GM21576 (cell line): ENCODE results near the gene ARMC3.
"Not testable (repeated sequence)": the region's sequence is repeated elsewhere in the genome, so short reads cannot be mapped to it uniquely, and the experiment has no call there.

Experiments used
- ATAC-seq: cut with Tn5 transposase; IDR thresholded peaks from one replicate; pipeline ENCODE4 v1.9.1; 2021; ENCODE audit warnings: mild to moderate bottlenecking, moderate library complexity; ENCODE audit not compliant: unreplicated experiment

Gene ARMC3

DNA sequence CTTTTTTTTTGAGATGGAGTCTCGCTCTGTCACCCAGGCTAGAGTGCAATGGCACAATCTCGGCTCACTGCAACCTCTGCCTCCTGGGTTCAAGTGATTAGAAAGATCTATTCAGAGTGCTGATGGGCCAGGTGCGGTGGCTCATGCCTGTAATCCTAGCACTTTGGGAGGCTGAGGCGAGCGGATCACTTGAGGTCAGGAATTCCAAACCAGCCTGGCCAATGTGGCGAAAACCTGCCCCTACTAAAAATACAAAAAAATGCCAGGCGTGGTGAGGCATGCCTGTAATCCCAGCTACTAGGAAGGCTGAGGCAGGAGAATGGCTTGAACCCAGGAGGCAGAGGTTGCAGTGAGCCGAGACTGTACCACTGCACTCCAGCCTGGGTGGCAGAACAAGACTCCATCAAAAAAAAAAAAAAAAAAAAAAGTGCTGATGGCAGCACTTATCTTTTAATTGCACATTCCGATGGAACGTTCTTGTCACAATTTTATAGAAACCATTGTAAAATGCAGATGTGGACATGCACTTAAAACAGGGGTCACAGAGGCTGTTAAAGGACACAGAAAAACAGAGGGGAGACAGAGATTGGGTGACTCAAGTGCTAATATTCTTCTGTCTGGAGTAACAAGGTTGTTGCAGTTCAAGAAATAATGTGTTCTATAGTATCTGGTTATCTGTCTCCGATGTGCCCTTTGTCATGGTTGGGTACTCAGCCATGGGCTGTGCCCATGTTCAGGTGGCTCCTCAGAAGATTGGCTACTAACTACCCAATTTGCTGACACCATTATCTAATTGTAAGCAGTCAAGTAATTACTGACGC, 142.4 kb downstream of the ARMC3 start:
- peak; percentile 25 for ATAC-seq

DNA sequence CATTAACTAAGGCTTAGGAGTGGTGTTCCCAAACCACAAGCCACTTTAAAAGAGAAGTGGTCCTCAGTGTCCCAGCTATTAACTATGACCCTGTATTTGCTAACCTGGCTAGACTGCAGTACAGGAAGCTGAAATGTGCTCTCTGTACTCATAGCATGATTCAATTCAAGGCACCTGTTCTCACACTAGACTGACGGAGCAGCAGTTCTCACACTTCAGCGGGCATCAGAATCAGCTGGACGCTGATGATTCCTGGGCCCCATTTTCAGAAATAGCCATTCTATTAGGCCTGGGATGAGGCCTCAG, 143.0 kb downstream of the ARMC3 start:
- peak; percentile 66 for ATAC-seq

DNA sequence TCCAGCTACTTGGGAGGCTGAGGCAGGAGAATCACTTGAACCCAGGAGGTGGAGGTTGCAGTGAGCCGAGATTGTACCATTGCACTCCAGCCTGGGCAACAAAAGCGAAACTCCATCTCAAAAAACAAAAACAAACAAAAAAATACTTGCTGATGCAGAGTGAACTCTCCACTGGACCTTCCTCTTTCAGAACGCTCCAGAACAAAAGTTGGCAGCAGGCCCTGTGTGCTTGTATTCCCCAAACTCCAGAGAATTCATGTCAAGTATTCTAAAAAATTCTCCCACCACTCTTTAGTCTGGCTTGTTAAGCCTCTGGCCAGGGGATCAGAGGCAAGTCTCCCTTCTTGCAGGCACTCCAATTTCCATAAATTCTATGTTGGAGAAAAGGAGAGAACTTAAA, 144.7 kb downstream of the ARMC3 start:
- not testable (repeated sequence) for ATAC-seq

DNA sequence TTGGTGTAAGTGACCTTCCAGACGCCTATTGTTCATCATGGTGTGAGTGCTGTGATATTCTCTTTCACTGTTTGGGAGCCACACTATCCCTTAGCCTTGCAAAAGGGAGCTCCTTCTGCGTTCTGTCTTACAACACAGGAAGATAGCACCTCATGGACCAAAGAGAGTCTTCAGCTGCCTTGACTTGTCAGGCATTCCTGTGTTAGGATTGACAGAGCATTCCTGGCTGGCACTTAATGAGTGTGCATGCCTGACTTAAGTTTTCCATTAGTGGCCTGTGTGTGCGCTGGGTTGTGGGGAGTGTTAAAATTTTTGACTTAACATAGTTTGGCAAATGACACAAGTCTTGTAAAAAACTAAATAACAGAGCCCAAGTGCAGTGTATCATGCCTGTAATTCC, 145.7 kb downstream of the ARMC3 start:
- ATAC-seq = no peak

DNA sequence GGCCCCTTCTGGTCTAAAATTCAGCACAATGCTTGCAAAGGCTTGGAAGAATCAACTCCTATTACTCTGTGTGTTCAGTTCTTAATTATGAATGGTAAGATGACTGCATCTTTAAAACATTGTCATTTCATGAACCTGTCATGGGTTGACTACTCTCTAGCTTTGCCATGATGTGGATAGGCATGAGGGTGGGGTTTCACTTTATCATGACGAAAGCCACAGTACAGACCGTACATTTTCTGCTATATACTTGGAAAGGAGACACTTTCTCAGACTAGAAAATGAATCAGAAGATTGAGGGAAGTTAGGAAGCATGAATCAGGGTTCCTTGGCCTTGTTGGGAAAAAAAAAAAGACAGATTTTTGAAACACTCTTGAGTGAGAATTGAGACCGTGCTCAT, 147.8 kb downstream of the ARMC3 start:
- ATAC-seq = no peak

DNA sequence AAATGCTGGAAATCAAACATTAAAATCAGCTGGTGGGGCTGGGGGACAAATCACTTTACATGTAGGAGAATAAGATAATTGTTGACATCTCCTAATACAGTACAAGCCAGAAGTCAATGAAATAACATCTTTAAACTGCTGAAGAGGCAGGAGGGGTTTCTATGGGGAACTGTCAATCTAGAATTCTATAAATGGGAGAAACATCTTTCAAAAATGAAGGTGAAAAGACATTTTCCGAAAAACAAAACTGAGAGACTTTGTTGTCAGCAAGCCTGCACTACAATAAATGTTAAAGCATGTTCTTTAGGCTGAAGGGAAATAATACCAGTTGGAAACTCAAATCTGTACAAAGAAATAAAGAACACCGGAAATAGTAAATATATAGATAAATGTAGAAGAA, 150.3 kb downstream of the ARMC3 start:
- no peak for ATAC-seq

DNA sequence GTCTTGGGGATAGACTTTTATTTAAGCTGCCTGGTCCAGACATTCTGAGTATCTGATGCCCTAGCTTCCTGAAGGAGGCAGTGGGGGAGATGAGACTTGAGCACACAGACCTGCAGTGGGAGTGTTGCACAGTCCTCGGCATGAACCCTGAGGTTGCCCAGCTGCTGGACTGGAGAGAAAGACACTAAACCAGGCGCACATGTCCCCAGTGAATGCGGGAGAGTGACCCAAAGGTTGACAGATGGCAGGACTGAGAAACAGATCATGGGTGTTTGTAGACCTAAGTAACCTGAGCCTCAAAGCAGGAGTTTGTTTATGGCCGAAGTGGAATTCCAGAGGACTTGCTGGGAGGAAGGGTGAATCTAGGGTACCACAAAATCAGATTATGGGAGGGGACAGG, 151.8 kb downstream of the ARMC3 start:
- no peak for ATAC-seq

DNA sequence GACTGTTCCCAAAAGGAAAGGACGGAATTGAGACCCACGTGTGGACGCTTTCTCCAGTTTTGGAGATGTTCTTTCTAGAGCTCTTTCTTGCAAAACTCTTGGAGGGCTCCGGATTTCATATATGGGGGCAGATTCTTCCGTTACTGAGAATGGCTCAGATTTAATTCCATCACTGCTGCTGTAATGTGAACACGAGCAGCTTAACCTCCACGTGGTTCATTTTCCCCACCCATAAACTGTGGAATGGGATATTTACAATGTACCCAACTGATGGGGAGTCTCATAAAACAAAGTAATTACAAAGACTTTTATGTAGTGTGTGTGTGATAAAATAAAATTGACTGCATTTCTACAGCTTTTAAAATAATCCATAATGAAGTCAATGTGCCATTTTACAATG, 152.4 kb downstream of the ARMC3 start:
- ATAC-seq = no peak

DNA sequence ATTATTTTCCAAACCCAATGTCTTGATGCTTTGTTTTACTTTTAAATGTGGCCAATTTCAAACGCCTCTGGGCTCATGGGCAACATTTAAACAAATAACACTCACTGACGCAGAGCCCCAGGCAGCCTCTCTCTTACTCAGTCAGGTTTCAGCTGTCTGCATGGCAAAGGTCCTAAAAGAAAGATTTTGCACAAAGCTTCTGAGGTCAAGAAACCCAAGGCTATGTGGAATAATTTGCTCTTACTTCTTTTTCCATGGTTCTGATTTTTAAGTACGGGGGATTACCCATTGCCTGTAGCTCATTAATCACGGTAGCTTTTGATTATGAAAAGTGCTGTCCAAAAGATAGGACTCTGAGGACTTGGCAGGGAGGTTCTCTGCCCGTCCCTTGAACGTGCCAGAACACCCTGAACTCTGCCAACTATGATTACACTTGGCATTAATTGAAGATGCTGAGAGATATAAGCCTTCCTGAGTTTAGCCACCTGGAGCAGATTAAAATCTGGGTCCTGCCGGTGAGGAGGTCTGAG, 153.4 kb downstream of the ARMC3 start:
- no peak for ATAC-seq

DNA sequence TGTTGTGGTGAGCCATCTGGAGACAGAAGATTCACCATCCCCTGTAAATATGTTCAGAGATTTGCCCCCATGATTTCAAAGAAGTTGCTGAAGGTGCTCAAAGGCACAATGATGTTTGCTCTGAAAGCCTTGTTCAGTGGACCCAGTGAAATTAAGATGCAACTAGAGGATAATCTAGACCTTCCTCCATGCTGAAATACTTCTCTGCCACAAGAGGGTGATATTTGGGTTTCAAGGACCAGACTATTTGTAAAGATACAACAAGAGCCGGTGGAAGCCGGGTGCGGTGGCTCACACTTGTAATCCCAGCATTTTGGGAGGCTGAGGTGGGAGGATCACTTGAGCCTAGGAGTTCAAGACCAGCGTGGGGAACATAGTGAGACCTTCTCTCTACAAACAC, 154.0 kb downstream of the ARMC3 start:
- ATAC-seq = no peak
